Activated T-cell treated with anti-CD3 and anti-CD28 coated beads, Interleukin-2, amount 50 U/mL, for 72 hours (primary cell): ENCODE data around the gene NMS. TPM values are rescaled to one million over a fixed set of nuclear protein-coding genes. Genes with fewer than 3 reads are reported as not detected.
A peak's percentile ranks its signal among the peaks of the same experiment; 100 is the strongest.
"Not testable (repeated sequence)": the region's sequence is repeated elsewhere in the genome, so short reads cannot be mapped to it uniquely, and the experiment has no call there.

Experiments
- ATAC-seq, 2 donors: fragments of 150-1000 bp; cut with Tn5 transposase; replicated peaks in 1 of 2; 2 replicates each; pipeline ENCODE4 v1.10.0; 2021; ENCODE audit warnings: moderate library complexity in 2 of 2, mild to moderate bottlenecking in 1 of 2
- DNase-seq, 2 donors: peaks; one replicate each; pipeline ENCODE4 v3.0.0; 2021 to 2022; ENCODE audit warnings: mixed read lengths in 1 of 2
- H3K27ac Mint-ChIP-seq: one replicate; pipeline ENCODE4 v1.8.0; 2022; ENCODE audit warnings: mild to moderate bottlenecking, moderate library complexity, mixed read lengths
- H3K27me3 Mint-ChIP-seq: one replicate; pipeline ENCODE4 v1.8.0; 2022; ENCODE audit warnings: low read depth, mixed read lengths
- H3K36me3 Mint-ChIP-seq, 2 donors: one replicate each; pipeline ENCODE4 v1.8.0; 2022; ENCODE audit warnings: mixed read lengths in 2 of 2, mild to moderate bottlenecking in 1 of 2; ENCODE audit not compliant: insufficient read depth in 2 of 2
- H3K4me1 Mint-ChIP-seq: one replicate; pipeline ENCODE4 v1.8.0; 2022; ENCODE audit warnings: low read depth, mixed read lengths
- H3K4me3 Mint-ChIP-seq, 2 donors: one replicate each; pipeline ENCODE4 v1.8.0; 2022; ENCODE audit warnings: mild to moderate bottlenecking in 2 of 2, mixed read lengths in 2 of 2, moderate library complexity in 2 of 2
- H3K9me3 Mint-ChIP-seq, 2 donors: one replicate each; pipeline ENCODE4 v1.8.0; 2022; ENCODE audit warnings: mixed read lengths in 2 of 2
- total RNA-seq, 2 donors: library from RNA; stranded (reverse); gene quantifications; one replicate each; pipeline ENCODE4 v1.2.3, GENCODE V29; 2022

NMS gene
- total RNA-seq, 2 donors from 2014 or later: not detected

DNA sequence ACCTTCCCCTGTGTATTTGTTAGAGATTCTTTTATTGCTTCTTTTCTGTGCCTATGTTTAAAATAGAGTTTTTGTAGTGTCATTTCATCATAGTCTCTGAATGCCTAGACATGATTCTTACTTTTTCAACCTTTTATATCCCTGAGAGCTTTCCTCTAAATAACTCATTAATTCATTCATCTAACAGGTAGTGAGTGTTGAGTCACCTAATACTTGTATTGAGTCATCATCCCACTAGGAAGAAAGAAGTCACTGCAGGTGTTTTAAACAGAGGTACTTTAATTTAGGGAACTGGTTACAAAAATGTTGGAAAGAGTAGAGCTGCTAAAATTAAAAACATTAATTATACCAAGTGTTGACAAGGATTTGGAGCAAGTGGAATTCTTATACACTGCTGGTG, 18.5 kb upstream of the NMS start:
- peaks cover 0 to under 1% of the 10 kb centered on the region in 2 donors for H3K36me3 Mint-ChIP-seq
- H3K27me3 Mint-ChIP-seq: no peaks in the 10 kb centered on the region
- no peak overlapping the region for H3K4me3 Mint-ChIP-seq
- peaks cover 0 to 1% of the 10 kb centered on the region in 2 donors for H3K9me3 Mint-ChIP-seq
- ATAC-seq (no peak), DNase-seq (no peak)
- H3K4me1 Mint-ChIP-seq: no peaks in the 10 kb centered on the region
- H3K27ac Mint-ChIP-seq: no peak overlapping the region

DNA sequence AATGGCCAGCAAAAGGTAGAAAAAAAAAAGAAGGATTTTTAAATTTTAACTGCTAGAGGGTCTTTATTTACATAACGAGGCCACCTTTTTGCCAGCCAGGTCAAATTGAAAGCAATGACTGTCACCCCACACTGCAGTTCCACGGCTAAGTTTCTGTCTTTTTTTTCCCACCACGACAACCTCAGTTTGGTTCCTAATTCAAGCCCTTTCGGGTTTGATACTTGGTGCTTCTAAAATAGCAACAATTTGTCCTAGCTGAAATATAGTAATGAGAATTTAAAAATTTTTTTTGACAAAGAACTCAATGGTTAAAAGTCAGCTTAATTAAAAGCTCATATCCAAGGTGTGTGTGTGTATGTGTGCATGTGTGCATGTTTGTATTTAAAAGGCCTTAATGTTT, 16.4 kb upstream of the NMS start:
- Mint-ChIP-seq H3K4me3 (no peak overlapping the region), H3K9me3 (peaks cover 0 to 2% of the 10 kb centered on the region in 2 donors), H3K4me1 (no peaks in the 10 kb centered on the region), H3K27ac (no peak overlapping the region), H3K27me3 (no peaks in the 10 kb centered on the region), H3K36me3 (peaks cover 0 to 4% of the 10 kb centered on the region in 2 donors)
- ATAC-seq: no peak
- no peak for DNase-seq

DNA sequence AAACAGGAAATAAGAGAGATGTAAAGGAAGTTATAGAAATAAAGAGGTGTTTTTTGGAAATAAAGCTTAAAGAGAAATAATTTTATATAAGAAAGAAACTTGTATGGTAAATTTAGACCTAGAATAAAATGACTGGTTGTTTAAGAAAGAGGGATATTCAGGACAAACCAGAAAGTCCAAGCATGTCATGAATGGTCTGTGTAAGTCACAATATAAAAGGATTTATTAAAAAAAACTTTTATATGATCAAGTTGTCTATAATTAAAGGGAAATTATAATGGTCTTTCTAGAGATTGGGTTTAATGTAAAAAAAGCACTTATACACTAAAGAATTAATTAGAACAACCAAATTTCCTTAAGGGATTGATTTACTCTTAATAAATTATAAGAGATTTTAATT, 13.9 kb upstream of the NMS start:
- not testable (repeated sequence) for H3K27ac Mint-ChIP-seq, H3K27me3 Mint-ChIP-seq, H3K36me3 Mint-ChIP-seq, H3K4me3 Mint-ChIP-seq, ATAC-seq, H3K9me3 Mint-ChIP-seq, DNase-seq, H3K4me1 Mint-ChIP-seq

DNA sequence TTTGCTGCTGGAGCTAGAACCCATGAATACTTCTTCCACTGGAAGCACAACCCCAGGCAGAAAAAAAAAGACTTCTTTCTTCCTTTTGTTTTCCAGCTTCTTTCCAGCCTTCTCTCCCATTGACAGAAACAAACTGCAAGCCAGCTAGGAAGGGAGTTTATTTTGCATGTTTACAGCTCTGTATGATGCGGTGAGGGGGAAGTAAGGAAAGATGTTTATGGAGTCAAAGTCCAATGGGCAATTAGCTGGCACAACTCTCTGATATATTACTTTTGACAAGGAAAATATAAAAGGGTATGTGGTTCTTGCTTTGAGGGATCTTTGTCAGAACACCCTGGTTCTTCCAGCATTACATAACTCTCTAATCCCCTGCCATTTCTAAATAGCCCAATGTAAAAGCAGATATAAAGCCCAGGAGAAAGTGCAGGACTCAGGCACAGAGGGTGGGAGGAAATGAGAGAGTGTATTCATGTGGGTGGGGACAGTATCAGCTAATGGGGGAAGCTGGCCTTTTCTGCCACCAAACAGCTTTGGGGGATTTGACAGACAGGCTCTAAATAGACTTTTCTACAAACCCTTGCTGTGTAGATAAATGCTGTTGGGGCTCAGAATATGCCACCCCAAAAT, 9.3 kb upstream of the NMS start:
- Mint-ChIP-seq H3K9me3 (peaks cover 2 to 6% of the 10 kb centered on the region in 2 donors), H3K4me1 (no peaks in the 10 kb centered on the region), H3K27ac (no peak overlapping the region), H3K27me3 (peaks cover 14% of the 10 kb centered on the region), H3K4me3 (no peak overlapping the region), H3K36me3 (peaks cover 0 to 8% of the 10 kb centered on the region in 2 donors)
- ATAC-seq: no peak
- no peak for DNase-seq

DNA sequence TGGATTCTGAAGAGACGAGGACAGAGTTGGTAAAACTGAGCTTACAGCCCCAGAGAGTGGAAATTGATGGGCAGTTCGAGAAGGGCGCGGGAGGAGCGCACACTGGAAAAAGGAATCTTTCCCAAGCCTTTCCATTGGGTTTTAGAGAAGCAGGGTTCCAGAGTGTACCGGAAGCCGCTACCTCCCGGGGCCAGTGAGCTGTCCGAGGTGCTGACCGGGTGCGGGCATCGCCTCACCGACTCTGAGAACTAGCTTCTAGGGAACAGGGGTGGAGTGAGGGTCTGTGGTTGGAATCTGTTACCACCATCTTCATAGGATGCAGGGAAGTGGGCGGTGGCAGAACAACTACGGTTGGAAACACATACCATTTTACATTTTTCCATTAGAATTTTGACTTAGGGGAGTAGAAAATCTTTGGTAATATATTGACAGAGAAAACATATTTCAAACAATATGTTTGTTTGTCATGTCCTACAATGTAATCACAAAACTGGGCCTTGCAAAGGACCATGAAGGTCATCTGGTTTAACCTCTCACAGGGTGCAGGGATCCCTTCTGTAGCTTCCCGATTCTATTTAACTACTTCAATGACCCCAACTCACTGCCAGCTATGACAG, 724 bp downstream of the NMS start:
- peaks cover 0 to 3% of the 10 kb centered on the region in 2 donors for H3K9me3 Mint-ChIP-seq
- no peak overlapping the region for H3K4me3 Mint-ChIP-seq
- DNase-seq (peak; percentile 7 to 8), ATAC-seq (no peak)
- H3K27ac Mint-ChIP-seq: no peak overlapping the region
- no peaks in the 10 kb centered on the region for H3K36me3 Mint-ChIP-seq
- peaks cover 45% of the 10 kb centered on the region for H3K27me3 Mint-ChIP-seq
- no peaks in the 10 kb centered on the region for H3K4me1 Mint-ChIP-seq

DNA sequence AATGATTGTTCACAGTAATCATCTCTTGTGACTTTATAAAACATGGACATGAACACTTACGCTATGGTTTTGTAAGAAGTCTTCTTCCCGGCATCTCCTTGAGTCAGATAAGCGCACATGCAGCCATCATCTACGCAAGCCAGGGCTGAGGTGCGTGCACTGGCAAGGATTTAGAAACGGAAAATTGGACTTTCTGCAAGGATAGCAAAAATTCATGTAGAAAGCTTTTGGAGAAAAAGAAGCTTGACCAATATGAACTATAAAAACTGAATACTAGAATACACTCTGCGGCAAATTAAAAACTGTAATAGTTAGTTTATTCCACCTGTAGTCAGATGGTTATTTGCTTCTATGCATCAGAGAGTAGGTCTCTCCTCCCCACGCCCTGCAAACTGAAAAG, 6.3 kb downstream of the NMS start:
- no peak overlapping the region for H3K27ac Mint-ChIP-seq
- no peak for ATAC-seq
- peaks cover 20% of the 10 kb centered on the region for H3K27me3 Mint-ChIP-seq
- H3K36me3 Mint-ChIP-seq: no peaks in the 10 kb centered on the region
- no peaks in the 10 kb centered on the region for H3K9me3 Mint-ChIP-seq
- no peak for DNase-seq
- no peaks in the 10 kb centered on the region for H3K4me1 Mint-ChIP-seq
- H3K4me3 Mint-ChIP-seq: no peak overlapping the region

DNA sequence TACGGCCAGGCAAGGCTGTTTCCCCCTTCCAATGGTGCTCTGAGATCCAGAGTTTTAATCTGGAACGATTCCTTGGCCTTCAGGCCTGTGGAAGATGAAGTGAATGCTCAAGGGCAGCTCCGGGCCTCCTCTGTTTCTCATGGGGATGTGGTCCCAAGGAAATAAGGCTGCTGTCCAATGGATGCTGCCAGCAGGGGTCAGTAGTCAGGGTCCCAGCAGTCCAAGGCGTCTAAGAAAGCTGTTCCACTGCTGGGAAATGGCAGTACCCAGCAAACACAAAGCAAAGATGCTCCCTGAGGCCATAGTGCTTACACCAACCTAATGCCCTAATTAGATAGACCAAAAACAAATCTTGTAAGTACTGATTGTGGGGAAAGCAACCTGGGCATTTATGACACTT, 12.5 kb downstream of the NMS start:
- peaks cover 0 to 2% of the 10 kb centered on the region in 2 donors for H3K9me3 Mint-ChIP-seq
- no peaks in the 10 kb centered on the region for H3K36me3 Mint-ChIP-seq
- H3K27ac Mint-ChIP-seq: no peak overlapping the region
- no peaks in the 10 kb centered on the region for H3K4me1 Mint-ChIP-seq
- H3K27me3 Mint-ChIP-seq: peaks cover 7% of the 10 kb centered on the region
- no peak for ATAC-seq
- DNase-seq: no peak
- H3K4me3 Mint-ChIP-seq: no peak overlapping the region

DNA sequence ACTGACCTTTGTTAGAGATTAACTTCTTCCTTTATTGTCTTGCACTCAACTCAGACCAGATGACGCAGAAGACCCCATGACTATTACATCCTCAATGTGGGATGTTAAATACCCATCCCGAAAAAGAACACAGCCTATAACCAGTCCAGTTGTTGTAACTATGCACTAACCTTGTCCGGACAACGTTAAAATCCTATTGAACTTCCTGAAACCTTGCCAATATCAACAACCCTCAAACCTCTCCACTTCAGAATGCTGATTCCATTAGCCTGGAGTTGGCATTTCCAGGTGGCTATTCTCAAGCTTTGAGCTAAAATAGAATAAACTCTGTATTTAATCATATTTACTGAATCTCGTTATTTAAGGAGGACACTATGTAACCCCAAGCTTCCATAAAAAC, 13.6 kb downstream of the NMS start:
- Mint-ChIP-seq H3K36me3 (no peaks in the 10 kb centered on the region), H3K27me3 (peaks cover 7% of the 10 kb centered on the region), H3K9me3 (peaks cover 0 to 2% of the 10 kb centered on the region in 2 donors), H3K27ac (no peak overlapping the region), H3K4me3 (no peak overlapping the region), H3K4me1 (no peaks in the 10 kb centered on the region)
- DNase-seq: no peak
- no peak for ATAC-seq

DNA sequence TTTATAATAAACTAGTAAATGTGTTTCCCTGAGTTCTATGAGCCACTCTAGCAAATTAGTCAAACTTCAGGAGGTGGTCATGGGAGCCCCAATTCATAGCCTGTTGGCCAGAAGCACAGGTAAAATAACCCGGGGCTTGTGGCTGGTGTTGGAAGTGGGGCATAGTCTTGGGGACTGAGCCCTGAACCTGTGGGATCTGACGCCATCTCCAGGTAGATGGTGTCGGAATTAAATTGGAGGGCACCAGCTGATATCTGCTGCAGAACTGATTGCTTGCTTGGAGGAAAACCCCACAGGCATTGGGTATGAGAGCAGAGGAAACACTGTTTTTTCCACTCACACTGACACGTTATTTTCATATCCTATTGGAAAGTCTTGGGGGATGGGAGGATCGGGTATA, 14.1 kb downstream of the NMS start:
- Mint-ChIP-seq H3K27ac (no peak overlapping the region), H3K4me1 (no peaks in the 10 kb centered on the region), H3K9me3 (peaks cover 0 to 2% of the 10 kb centered on the region in 2 donors), H3K36me3 (no peaks in the 10 kb centered on the region), H3K27me3 (peaks cover 7% of the 10 kb centered on the region), H3K4me3 (no peak overlapping the region)
- DNase-seq: no peak
- ATAC-seq: no peak

DNA sequence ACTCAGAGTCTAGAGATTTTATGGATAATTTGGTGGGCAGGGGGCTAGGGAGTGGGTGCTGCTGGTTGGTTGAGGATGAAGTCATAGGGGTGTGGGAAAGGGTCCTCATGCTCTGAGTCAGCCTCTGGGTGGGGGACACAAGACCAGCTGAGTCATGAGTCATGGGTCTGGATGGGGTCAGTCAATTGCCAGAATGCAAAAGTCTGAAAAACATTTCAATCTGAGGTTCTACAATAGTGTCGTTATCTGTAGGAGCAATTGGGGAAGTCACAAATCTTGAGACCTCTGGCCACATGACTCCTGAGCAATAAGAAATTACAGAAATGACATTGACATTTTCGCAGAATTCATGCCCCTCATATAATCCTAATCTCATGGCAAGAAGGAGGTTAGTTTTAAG, 15.1 kb downstream of the NMS start:
- Mint-ChIP-seq H3K27ac (no peak overlapping the region), H3K4me3 (no peak overlapping the region), H3K9me3 (peaks cover 0 to 2% of the 10 kb centered on the region in 2 donors), H3K4me1 (no peaks in the 10 kb centered on the region), H3K27me3 (peaks cover 7% of the 10 kb centered on the region), H3K36me3 (no peaks in the 10 kb centered on the region)
- DNase-seq: no peak
- ATAC-seq: no peak

DNA sequence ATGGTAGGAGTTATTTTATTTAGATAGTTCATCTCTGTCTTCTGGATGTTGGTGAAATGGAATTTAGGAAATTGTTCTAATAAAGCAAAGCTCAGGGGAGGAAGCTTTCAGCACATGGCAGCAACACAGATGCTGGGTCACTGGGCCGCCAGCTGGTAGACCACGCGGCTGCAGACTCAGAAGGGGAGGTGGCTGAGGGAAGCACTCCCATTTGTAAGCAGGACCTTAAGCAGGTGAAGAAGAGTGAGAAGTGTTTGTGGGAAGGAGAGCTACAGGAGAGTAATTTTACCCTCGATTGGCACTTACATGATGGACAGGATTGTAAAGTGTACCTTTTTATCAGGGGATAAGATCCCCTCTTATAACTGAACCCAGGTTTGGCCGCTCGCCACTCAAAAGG, 24.4 kb downstream of the NMS start:
- Mint-ChIP-seq H3K4me1 (no peaks in the 10 kb centered on the region), H3K36me3 (peaks cover 0 to 1% of the 10 kb centered on the region in 2 donors), H3K4me3 (no peak overlapping the region), H3K27me3 (peaks cover 6% of the 10 kb centered on the region), H3K9me3 (peaks cover 0 to 3% of the 10 kb centered on the region in 2 donors), H3K27ac (no peak overlapping the region)
- no peak for ATAC-seq
- no peak for DNase-seq

DNA sequence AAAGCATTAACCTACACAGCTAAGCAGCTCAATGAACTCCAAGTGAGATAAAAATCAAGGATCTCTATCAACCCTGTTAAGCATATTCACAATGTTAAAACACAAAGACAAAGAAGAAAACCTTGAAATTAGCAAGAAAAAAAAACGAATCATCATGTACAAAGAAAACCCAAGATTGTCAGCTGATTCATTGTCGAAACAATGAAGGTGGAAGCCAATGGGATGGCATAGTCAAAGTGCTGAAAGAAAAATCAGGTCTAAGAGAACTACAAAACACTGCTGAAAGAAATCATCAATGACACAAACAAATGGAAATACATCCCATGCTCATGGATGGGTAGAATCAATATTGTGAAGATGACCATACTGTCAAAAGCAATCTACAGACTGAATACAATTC, 32.5 kb downstream of the NMS start:
- H3K9me3 Mint-ChIP-seq: peaks cover 11 to 13% of the 10 kb centered on the region in 2 donors
- ATAC-seq: no peak
- peaks cover 6% of the 10 kb centered on the region for H3K27me3 Mint-ChIP-seq
- H3K36me3 Mint-ChIP-seq: peaks cover 10 to 14% of the 10 kb centered on the region in 2 donors
- no peak overlapping the region for H3K4me3 Mint-ChIP-seq
- DNase-seq: no peak
- no peak overlapping the region for H3K27ac Mint-ChIP-seq
- H3K4me1 Mint-ChIP-seq: no peaks in the 10 kb centered on the region

DNA sequence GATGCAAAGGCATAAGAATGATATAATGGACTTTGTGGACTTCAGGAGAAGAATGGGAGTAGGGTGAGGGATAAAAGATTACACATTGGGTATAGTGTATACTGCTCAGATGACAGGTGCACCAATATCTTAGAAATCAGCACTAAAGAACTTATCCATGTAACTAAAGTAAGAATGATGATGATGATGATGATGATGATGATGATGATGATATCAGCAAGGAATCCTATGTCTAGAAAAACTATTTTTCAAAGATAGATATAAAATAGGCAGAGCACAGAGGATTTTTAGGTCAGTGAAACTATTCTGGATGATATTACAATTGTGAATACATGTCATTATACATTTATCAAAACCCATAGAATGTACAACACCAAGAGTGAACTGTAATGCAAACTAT, 34.3 kb downstream of the NMS start:
- no peak for ATAC-seq

DNA sequence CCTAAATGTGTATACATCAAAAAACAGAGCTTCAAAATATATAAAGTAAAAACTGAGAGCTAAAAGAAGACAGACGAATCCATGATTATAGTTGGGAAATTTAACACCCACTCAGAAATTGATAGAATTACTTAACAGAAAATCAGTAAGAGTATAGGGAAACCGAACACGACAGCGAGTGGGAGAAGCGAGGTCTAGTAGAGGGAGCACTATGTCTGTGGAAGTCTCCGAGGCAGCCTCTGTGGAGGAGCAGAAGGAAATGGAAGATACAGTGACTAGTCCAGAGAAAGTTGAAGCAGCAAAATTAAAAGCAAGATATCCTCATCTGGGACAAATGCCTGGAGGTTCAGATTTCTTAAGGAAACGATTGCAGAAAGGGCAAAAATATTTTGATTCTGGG, 38.8 kb downstream of the NMS start:
- DNase-seq (no peak), ATAC-seq (no peak)
- peaks cover 6% of the 10 kb centered on the region for H3K27me3 Mint-ChIP-seq
- H3K27ac Mint-ChIP-seq: no peak overlapping the region
- no peaks in the 10 kb centered on the region for H3K4me1 Mint-ChIP-seq
- peaks cover 3 to 4% of the 10 kb centered on the region in 2 donors for H3K36me3 Mint-ChIP-seq
- no peak overlapping the region for H3K4me3 Mint-ChIP-seq
- H3K9me3 Mint-ChIP-seq: peaks cover 3 to 9% of the 10 kb centered on the region in 2 donors

More for the DNA sequence above, 34.3 kb downstream of the NMS start:
- H3K27me3 Mint-ChIP-seq: peaks cover 6% of the 10 kb centered on the region
- DNase-seq: no peak
- H3K36me3 Mint-ChIP-seq: peaks cover 13 to 15% of the 10 kb centered on the region in 2 donors
- H3K9me3 Mint-ChIP-seq: peaks cover 11 to 19% of the 10 kb centered on the region in 2 donors
- no peak overlapping the region for H3K27ac Mint-ChIP-seq
- H3K4me3 Mint-ChIP-seq: no peak overlapping the region
- no peaks in the 10 kb centered on the region for H3K4me1 Mint-ChIP-seq
